HG03469 (cell line): ENCODE results near the gene RPH3AL.

Experiments
- ATAC-seq: cut with Tn5 transposase; IDR thresholded peaks from one replicate; pipeline ENCODE4 v1.9.1; 2021; ENCODE audit warnings: mild to moderate bottlenecking, moderate library complexity, moderate number of reproducible peaks; ENCODE audit not compliant: unreplicated experiment

Gene RPH3AL

GRCh38 chr17:352421-353212, at the start of gene RPH3AL:
TSS of gene RPH3AL (minus strand) at chr17:352807. CDS start at chr17:327543, 25,264 bp downstream.
- no peak for ATAC-seq

GRCh38 chr17:400257-400656, 47.6 kb upstream of the RPH3AL start:
- no peak for ATAC-seq

GRCh38 chr17:396788-397187, 44.2 kb upstream of the RPH3AL start:
- ATAC-seq = no peak

- no peak for ATAC-seq
Observed at GRCh38 chr17:395974-396373, 43.4 kb upstream of the RPH3AL start.

GRCh38 chr17:395179-395578, 42.6 kb upstream of the RPH3AL start:
- ATAC-seq = no peak

- no peak for ATAC-seq
Observed at GRCh38 chr17:394718-395095, 42.1 kb upstream of the RPH3AL start.

GRCh38 chr17:393806-394717, 41.5 kb upstream of the RPH3AL start:
- no peak for ATAC-seq

GRCh38 chr17:391850-392249, 39.2 kb upstream of the RPH3AL start:
- no peak for ATAC-seq

GRCh38 chr17:390025-390424, 37.4 kb upstream of the RPH3AL start:
- no peak for ATAC-seq

- no peak for ATAC-seq
Observed at GRCh38 chr17:388087-388486, 35.5 kb upstream of the RPH3AL start.

- no peak for ATAC-seq
Observed at GRCh38 chr17:386141-386876, 33.7 kb upstream of the RPH3AL start.

- ATAC-seq = no peak
Observed at GRCh38 chr17:385836-386140, 33.2 kb upstream of the RPH3AL start.

GRCh38 chr17:385178-385835, 32.7 kb upstream of the RPH3AL start:
- no peak for ATAC-seq

- ATAC-seq = no peak
Observed at GRCh38 chr17:384622-385177, 32.1 kb upstream of the RPH3AL start.

- ATAC-seq = no peak
Observed at GRCh38 chr17:383771-384621, 31.4 kb upstream of the RPH3AL start.

GRCh38 chr17:382644-383533, 30.3 kb upstream of the RPH3AL start:
- ATAC-seq = no peak

- no peak for ATAC-seq
Observed at GRCh38 chr17:381941-382643, 29.5 kb upstream of the RPH3AL start.

- no peak for ATAC-seq
Observed at GRCh38 chr17:381516-381915, 28.9 kb upstream of the RPH3AL start.
